Activated T-cell treated with anti-CD3 and anti-CD28 coated beads for 24 hours (primary cell): Measurements from ENCODE around the gene ZNF182.
"Not testable (repeated sequence)": the region's sequence is repeated elsewhere in the genome, so short reads cannot be mapped to it uniquely, and the experiment has no call there.

ENCODE experiments used
- DNase-seq: peaks from one replicate; pipeline ENCODE4 v3.0.0-alpha.2; 2020; ENCODE audit warnings: low read depth

Gene ZNF182

DNA sequence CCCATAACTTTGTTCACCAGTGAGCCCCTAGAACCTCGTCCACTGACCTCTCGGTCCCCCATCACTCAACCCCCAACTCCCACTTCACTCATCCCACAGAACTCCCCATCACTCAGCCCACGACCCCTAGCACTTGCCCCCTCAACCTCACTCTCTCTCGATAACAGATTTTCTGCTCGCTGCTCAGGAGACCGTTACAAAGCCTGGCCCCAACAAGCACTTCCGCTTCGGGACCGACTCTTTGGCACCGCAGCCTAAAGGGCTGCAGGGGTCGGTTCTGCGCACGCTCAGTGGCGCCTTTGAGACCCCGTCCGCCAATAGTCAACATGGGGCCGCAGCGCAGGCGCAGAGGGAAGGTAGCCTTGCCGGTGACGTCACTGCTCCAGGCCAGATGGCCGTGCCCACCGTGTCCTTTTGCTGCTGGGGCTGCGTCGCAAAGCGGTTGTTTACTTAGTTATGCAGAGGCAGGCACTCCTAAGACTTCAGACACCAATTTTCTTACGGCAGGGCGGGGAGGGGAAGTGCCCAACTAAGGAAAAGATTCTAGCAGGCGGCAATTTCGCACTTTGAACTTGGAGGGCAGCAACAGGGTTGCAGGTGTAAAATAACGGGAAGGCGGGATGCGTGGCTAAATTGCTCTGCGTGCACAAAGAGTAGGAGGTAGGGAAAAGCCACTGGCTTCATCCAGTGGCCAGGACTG lies at the start of gene ZNF182:
ZNF182 (minus strand) TSS at position 232 of the 700 bp plus-strand sequence. CDS start 1,380 bp downstream, outside the sequence.
- DNase-seq = peak; percentile 85

DNA sequence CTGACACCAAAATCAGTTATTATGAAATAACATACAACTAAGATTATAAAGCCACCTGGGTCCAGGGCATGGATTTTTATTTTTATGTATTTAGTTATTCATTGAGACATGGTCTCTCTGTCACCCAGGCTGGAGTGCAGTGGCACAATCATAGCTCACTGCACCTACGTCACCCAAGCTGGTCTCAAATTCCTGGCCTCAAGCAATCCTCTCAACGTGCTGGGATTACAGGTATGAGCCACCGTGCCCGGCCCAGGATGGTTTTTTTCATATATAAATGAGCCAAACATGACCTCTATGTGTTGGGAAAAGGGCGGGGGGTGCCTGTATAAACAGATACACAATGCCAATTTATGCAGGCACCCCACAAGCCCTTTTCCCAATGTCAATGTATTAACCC lies 43.1 kb upstream of the ZNF182 start:
- DNase-seq = no peak

DNA sequence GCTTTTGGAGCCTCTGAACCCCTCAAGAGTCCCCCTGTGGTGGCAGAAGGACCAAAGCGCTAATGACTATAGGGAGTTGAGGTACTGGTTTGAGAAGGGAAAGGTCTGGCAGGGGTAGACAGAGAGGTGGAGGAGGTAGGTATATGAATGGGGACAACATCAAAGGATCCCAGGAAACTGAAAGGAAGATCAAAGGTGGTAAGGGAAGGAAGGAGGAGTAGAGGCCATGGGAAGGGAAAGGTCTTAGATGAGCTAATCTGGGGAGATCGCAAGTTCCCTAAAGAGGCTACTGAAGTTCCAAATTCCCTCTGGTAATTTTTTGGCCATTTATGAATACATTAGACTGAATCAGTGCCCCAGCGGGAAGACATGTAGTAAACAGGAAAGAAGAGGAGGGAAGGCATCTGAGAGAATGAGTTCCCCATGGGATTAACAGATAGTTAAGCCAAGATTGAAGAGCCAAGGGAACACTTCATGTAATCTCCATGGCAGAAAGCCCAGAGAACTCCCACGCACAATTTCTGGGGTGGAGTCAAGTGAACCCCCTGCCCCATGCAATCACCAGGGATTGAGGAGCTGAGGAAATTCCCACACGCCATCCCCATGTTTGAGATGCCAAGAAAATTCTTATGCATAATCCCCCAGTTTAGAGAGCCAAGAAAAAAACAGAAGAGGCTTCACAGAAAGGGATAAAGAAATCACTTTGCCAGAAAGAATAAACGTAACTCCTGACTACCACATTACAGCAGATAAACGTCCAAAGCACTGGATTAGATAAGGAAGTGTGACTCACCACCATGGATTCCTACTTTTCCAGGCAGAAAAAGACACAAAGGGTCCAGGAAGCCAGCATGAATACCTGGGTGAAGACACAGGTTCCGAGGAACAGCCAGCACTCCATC lies 41.9 kb upstream of the ZNF182 start:
- DNase-seq = no peak

DNA sequence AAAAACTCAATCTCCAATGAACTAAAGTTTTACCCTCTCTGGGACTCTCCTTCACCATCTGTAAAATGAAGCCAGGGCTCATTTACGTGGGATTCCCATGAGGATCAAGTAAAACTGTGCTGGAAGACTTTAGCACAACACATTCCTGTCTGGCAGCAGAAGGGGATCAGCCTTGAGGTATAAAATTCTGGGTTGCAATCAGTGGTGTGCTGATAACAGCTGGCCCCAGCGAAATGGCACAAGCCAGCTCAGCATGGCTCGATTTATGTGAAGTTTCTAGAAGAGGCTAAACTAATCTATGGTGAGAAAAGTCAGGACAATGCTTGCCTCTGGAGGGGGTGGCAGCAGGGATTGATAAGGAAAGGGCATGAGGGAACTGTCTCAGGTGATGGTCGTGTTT lies 39.3 kb upstream of the ZNF182 start:
- no peak for DNase-seq

DNA sequence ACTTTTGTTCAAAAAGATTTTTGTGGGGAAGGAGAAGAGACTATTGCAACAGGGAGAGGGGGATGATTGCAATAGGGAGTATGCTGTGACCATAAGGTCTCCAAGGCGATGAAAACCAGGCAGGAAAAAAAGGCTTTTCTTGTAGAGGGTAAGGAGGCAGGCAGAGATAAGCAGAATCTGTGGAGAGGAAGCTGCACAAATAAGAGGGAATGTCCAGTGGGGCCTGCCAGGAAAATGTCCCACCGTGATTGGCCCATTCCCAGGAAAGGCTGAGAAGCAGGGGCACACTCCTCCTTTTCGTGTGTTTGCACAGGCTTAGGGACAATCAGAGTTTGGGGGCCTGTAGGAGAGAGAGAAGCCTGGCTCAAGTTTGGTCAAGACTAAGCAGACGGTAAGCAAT lies 32.1 kb upstream of the ZNF182 start:
- DNase-seq = no peak

DNA sequence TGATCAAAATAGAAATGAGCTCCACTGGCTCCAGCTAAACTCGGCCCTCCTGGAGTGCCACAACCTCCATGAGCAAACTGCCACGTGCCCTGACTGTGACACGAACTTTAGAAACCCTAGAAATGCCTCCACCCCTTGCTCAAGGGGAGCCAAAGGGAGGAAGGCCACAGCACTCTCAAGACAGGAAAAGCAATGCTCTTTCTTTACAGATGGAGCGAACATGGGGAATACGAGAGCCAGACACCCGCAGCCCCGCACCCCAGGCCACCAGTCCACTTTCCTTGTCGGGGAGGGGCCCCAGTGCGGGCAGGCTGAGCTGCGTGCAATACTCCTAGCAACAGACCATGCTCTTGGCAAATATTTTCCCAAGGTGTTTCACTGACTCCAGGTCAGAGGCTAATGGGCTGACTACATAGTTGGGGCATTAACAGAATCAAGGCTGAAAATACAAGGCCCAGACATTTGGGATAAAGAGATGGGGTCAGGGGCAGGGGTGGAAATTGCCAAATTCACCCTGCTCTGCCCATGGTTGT lies 26.9 kb upstream of the ZNF182 start:
- DNase-seq = not testable (repeated sequence)

DNA sequence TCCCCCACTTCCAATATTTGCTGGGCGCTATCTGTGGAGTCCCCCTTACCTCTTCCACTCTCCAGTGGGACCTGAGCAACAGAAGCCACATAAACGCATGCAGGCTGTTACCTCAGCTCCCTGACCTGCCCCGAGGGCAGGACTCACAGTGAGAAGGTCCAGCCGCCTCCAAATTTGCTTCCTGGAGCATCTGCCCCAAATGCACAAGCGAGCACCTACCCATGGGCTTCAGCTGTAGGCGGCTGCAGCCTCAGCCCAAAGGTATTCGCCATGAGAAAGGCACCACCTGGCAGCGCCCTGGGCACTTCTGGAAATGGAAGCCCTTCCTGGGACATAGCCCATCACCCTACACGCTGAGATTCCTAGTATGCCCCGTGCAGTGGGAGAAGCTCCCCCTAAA lies 26.4 kb upstream of the ZNF182 start:
- no peak for DNase-seq

DNA sequence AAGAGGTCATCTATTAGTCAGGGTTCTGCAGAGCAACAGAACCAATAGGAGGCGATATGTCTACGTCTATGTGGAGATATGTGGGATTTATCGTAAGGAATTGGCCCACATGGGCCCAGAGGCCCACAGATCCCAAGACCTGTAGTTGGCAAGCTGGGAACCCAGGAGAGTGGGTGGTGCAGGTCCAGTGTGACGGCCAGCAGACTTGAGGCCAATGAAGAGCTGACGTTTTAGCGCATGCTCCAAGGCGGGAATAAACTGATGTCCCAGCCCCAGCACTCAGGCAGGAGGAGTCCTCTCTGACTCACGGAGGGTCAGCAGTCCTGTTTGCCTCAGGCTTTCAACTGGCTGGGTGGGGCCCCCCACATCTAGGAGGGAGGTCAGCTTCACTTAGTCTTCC lies 24.3 kb upstream of the ZNF182 start:
- DNase-seq = no peak

DNA sequence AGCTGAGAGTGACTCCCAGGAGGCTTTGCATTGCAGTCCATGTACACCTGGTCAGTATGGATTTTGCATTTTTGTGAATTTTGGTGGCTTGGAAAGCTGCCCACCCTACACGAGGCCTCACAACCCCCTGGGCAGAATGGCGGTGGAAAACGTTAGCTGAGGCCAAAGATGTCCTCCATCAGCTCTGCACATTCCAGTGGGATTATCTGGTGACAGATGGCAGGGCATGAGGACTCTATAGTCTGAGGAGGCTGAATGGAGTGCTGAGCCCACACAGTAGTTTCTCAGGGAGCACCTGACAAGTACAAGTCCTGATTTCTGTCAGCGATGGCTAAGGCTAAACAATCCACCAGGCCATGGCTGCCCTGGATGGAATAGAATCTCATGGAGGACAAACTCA lies 23.8 kb upstream of the ZNF182 start:
- DNase-seq = not testable (repeated sequence)

DNA sequence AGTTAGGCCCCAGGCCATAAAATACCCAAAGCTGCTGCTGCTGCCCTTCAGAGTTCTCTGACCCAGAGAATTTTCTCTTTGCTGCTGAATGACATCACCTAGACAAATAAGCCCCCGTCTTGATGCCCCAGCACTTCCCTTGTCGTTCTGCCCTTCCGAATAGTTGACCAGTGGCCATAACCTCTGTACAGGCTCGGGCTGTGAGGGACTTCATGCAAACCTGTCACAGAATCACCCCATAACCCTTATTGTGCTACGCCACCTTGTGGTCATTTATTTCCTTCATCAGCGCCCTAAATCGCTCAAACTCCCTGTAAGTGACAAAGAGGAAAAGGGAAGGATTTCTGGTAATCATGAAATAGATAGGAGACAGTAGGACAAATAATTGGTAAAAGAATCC lies 21.8 kb upstream of the ZNF182 start:
- DNase-seq = peak; percentile 20

DNA sequence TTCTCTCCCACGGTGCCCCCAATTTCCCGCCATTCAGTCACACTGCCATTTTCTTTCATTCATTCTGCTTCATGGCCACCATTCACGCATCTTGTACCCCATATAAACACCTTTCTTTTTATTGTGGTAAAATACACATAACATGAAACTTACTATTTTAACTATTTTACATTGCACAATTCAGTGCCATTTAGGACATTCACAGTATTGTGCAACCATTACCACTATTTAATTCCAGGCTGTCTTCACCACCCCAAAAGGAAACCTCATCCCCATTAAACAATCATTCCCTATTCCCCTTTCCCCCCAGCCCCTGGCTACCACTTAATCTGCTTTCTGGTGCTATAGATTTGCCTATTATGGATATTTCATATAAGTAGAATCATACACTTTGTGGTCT lies 18.9 kb upstream of the ZNF182 start:
- no peak for DNase-seq

DNA sequence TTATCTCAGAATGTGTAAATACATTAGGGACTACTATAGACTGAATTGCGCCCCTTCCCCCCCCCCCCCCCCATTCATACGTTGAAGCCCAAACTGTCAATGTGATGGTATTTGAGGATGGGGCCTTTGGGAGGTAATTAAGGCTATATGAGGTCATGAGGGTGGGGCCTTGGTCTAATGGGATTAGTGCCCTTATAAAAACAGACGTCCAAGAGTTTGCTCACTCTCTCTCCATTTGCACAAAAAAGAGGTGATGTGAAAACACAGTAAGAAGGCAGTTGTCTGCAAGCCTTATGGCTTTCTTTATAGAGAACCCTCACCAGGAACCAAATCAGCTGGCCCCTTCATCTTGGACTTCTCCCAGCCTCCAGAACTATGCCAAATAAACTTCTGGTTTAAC lies 18.3 kb upstream of the ZNF182 start:
- no peak for DNase-seq

DNA sequence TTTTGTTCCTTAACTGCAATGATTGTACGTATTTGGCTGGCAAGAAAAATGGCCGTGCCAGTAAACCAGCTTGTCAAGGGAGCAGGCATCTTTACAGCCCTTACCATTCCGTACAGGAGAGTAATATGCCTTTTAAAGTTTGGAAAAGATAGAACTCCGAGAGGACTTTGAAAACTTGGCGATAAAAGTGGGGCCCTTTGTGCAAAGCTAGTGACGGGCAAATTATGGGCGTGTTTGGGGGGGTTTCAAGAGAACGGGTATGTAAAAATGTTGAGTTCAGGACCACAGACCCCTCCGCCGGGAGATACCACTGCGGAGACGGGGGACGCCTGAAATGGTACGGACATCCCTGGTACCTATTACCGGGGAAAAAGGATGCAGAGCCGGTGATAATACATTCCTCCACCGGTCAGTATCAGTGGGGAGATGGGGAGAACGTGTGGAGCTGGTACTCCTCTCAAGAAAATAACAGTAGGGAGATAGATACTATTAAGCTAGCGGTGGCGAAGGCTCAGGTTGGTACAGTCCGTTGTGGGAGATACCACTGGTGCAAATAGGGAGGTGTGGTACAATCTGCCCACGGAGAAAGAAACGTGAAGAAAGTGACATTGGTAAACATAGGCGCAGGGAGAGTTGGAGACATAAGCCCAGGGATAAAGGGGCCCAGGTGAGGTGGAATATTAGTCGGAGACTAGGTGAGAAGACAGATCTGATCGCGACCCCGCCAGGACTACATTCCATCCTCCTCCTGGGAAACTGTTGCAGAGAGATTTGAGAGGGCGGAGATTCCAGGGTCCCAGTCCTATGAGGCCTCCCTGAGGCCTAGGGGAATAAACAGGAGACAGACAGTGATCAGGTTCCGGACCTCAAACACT lies 17.5 kb upstream of the ZNF182 start:
- peak; percentile 65 for DNase-seq

DNA sequence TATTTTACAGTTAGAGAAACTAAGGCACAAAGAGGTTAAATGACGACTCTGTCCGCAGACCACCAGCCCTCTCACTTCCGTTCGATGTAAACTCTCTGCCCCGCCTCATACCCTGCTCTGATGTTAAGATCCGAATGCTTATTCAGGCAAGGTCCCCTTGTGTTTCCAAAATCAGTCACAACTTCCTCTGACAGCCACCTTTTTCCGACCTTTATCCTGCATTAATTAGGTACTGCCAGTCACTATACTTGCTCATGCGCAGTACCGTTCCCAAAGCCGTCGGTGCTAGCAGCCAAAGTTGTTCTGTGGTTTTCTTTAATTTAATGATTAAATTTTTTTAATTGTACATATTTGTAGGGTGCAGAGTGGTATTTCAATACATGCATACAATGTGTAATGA lies 16.7 kb upstream of the ZNF182 start:
- DNase-seq = peak; percentile 28

DNA sequence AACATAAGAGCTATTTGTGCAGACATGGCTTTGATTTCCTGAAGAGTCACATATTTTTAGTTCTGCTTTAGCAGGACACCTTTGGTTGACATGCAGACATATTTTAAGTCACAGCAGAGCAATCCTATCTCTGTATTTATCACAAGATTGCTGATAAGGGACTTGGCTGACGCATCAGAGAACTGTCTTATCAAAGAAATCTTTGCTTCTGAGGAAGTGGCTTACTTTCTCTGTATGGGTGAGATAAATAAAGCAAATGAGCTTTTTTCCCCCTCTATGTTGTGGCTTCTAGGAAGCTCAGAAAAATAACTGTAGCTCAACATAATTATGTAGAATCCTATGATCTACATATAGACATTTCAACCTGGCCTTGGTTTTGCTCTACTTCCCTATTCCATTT lies 16.1 kb upstream of the ZNF182 start:
- not testable (repeated sequence) for DNase-seq

DNA sequence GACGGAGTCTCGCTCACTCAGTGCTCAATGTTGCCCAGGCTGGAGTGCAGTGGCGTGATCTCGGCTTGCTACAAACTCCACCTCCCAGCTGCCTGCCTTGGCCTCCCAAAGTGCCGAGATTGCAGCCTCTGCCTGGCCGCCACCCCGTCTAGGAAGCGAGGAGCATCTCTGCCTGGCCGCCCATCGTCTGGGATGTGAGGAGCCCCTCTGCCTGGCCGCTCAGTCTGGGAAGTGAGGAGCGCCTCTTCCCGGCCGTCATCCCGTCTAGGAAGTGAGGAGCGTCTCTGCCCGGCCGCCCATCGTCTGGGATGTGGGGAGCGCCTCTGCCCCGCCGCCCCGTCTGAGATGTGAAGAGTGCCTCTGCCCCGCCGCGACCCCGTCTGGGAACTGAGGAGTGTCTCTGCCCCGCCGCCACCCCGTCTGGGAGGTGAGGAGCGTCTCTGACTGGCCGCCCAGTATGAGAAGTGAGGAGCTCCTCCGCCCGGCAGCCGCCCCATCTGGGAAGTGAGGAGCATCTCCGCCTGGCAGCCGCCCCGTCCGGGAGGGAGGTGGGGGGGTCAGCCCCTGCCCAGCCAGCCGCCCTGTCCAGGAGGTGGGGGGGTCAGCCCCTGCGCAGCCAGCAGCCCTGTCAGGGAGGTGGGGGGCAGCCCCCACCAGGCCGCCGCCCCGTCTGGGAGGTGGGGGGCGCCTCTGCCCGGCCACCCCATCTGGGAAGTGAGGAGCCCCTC lies 13.0 kb upstream of the ZNF182 start:
- DNase-seq = not testable (repeated sequence)

DNA sequence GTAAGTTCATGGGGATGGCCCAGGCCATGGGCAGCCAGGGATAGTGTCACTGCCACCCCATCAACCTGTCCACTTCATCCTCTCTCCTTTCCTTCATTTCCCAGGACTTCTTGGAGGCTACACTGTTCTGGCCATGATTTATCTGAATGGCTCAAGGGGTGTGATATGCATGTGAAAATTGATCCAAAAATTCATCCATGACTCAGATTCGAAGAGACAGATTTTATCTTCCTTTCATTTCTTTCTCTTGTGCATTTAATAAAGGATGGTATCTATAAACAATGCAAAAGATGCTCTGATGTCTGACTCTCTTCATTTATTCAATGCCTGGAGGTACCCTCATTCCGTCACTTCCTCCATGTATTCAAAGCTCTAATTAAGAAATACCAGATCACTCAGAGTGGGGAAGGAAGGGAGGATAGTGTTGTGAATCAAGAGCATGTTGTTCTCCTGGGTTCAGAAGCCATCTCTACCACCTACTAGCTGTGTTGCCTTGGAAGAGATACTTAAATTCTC lies 5.7 kb upstream of the ZNF182 start:
- DNase-seq = not testable (repeated sequence)

DNA sequence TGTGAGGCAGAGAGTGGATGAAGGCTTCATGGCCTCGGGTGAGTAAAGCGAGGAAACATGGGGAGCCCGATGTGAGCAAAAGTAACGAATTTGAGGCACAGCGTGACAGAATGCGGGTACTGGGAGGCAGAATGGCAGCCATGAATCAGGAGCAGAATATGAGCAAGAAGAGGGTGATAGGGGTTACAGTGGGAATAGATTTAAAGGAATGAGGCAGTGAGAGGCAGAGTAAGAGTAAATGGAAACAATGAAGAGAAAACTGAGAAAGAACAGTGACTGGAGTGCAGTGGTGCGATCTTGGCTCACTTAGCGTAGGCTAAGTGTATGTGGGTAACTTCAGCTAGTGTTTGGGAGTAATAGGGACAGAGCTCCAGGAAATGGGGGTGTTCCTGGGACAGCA lies 2.9 kb upstream of the ZNF182 start, which contains the start of gene SPACA5:
SPACA5 (plus strand) TSS at position 301 of the 400 bp plus-strand sequence. CDS start 815 bp downstream, outside the sequence.
- DNase-seq = not testable (repeated sequence)

DNA sequence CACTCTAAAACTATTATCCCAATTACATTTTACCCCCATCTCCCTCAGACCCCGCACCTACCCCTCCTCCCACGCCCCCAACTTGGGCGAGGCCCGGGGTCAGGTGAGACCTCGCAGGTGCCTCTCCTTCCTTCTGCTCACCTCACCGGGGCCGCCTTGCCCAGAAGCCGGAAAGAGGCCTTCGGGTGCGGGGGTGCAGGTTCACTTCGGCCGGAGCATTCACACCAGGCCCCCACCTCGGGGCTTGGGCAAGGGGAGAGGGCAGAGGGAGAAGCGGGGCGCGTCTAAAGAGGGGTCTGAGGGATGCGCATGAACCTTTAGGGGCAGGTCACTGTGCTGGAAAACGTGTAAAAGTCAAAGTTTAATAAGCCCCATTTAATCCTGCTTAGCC lies 427 bp downstream of the ZNF182 start:
- no peak for DNase-seq

DNA sequence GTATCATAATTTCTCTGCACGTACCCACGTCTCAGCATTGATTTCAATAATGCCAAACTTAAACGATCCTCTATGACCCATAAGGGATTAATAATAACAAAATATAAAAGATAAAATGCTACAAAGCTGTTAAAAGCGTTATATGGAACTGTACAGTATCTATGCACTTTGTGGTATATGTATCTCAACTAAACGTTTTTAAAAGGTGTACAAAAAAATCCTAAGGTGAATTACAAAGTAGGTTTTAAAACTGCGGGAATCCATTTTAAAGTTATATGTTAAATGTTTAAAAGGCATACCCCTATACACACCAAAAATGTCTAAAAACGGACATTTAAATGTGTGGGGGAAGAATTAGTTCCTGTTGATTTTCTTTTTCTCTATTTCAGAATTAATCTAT lies 860 bp downstream of the ZNF182 start:
- no peak for DNase-seq

DNA sequence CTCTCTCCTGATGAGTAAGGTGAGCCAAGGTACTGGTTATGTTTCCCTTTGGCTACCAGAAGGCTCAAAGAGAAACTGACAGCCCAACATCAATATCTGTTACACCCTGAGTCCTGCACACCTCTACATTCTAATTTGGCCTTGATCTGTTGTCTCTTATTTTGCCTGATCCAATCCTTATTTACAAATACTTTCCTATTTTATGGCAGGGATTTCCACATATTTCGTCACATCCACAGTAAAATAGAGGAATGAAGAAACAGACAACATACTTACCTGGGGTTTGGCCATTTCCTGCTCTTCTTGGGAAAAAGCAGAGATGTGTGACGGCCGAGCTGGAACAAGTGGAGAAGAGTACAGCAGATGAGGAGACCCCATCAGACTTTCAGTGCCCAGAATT lies 1.5 kb downstream of the ZNF182 start:
- no peak for DNase-seq
